Activated CD4-positive, alpha-beta T cell treated with anti-CD3 and anti-CD28 coated beads, Interleukin-2, amount 50 U/mL, for 4 hours (primary cell): ENCODE results near the gene PLSCR1.

ENCODE experiments used
- DNase-seq, 2 experiments: peaks; one replicate each; pipeline ENCODE4 v3.0.0-alpha.2; 2020

Gene PLSCR1

GRCh38 chr3:146544002-146544928, at the start of gene PLSCR1:
PLSCR1 (minus strand) TSS chr3:146544607; CDS start chr3:146536552, 8,055 bp downstream.
- peak; percentile 65 to 68 for DNase-seq

GRCh38 chr3:146593776-146594175, 49.4 kb upstream of the PLSCR1 start:
- DNase-seq = no peak

GRCh38 chr3:146590521-146590920, 46.1 kb upstream of the PLSCR1 start:
- DNase-seq = no peak

GRCh38 chr3:146589899-146590508, 45.6 kb upstream of the PLSCR1 start:
- DNase-seq = no peak

- no peak for DNase-seq
These were observed 40.7 kb upstream of the PLSCR1 start for GRCh38 chr3:146585156-146585555.

GRCh38 chr3:146581951-146582467, 37.6 kb upstream of the PLSCR1 start:
- DNase-seq = no peak

GRCh38 chr3:146581080-146581601, 36.7 kb upstream of the PLSCR1 start:
- DNase-seq = no peak

GRCh38 chr3:146577662-146578061, 33.3 kb upstream of the PLSCR1 start:
- peak; percentile 8 to 11 for DNase-seq

GRCh38 chr3:146575636-146576035, 31.2 kb upstream of the PLSCR1 start:
- DNase-seq = no peak

- DNase-seq = no peak
These were observed 29.8 kb upstream of the PLSCR1 start for GRCh38 chr3:146574173-146574572.

GRCh38 chr3:146569314-146569713, 24.9 kb upstream of the PLSCR1 start:
- no peak for DNase-seq

- DNase-seq = no peak
These were observed 21.7 kb upstream of the PLSCR1 start for GRCh38 chr3:146566138-146566537.

GRCh38 chr3:146561879-146562278, 17.5 kb upstream of the PLSCR1 start:
- DNase-seq = no peak

- DNase-seq = no peak
These were observed 17.1 kb upstream of the PLSCR1 start for GRCh38 chr3:146561463-146561862.

- no peak for DNase-seq
These were observed 16.3 kb upstream of the PLSCR1 start for GRCh38 chr3:146560678-146561077.

GRCh38 chr3:146559388-146559787, 15.0 kb upstream of the PLSCR1 start:
- no peak for DNase-seq

- no peak for DNase-seq
These were observed 14.4 kb upstream of the PLSCR1 start for GRCh38 chr3:146558781-146559180.

GRCh38 chr3:146557745-146558144, 13.3 kb upstream of the PLSCR1 start:
- DNase-seq = no peak

- DNase-seq = no peak
These were observed 10.9 kb upstream of the PLSCR1 start for GRCh38 chr3:146555311-146555710.

GRCh38 chr3:146554151-146554760, 9.8 kb upstream of the PLSCR1 start:
- DNase-seq = no peak

GRCh38 chr3:146550743-146551510, 6.5 kb upstream of the PLSCR1 start:
- no peak for DNase-seq

- DNase-seq = no peak
These were observed 5.7 kb upstream of the PLSCR1 start for GRCh38 chr3:146550070-146550615.
